ENCODE results near the gene CLSTN2.

Gene CLSTN2

GRCh38 chr3:140258222-140258724, 323.3 kb downstream of the CLSTN2 start:
- no peak for DNase-seq (ENCODE audit: low spot score)
- TF ChIP-seq CTCF (IDR thresholded peaks at IDR 0.05), result no peak
- Histone ChIP-seq H3K4me3 (no peak overlapping the region), H3K27ac (no peak overlapping the region)

- Histone ChIP-seq H3K4me3 (no peak overlapping the region), H3K27ac (no peak overlapping the region)
- TF ChIP-seq CTCF (IDR thresholded peaks at IDR 0.05), result no peak
- no peak for DNase-seq (ENCODE audit: low spot score)
Observed at GRCh38 chr3:140265302-140265701, 330.3 kb downstream of the CLSTN2 start.

GRCh38 chr3:140268103-140268502, 333.1 kb downstream of the CLSTN2 start:
- Histone ChIP-seq H3K4me3 (no peak overlapping the region), H3K27ac (no peak overlapping the region)
- no peak for TF ChIP-seq CTCF (IDR thresholded peaks at IDR 0.05)
- no peak for DNase-seq (ENCODE audit: low spot score)

- DNase-seq (ENCODE audit: low spot score), result no peak
- H3K27ac ChIP-seq, result no peak overlapping the region
- no peak overlapping the region for H3K4me3 ChIP-seq
- TF ChIP-seq CTCF (IDR thresholded peaks at IDR 0.05), result no peak
Observed at GRCh38 chr3:140268610-140269009, 333.6 kb downstream of the CLSTN2 start.

- TF ChIP-seq CTCF (IDR thresholded peaks at IDR 0.05), result no peak
Observed at GRCh38 chr3:140270329-140270728, 335.3 kb downstream of the CLSTN2 start.

GRCh38 chr3:140273542-140274195, 338.7 kb downstream of the CLSTN2 start:
- H3K4me3 ChIP-seq, result no peak overlapping the region
- TF ChIP-seq CTCF (IDR thresholded peaks at IDR 0.05), result no peak
- H3K27ac ChIP-seq, result no peak overlapping the region
- DNase-seq (ENCODE audit: low spot score), result no peak

More at GRCh38 chr3:140270329-140270728, 335.3 kb downstream of the CLSTN2 start:
- Histone ChIP-seq H3K4me3 (no peak overlapping the region), H3K27ac (no peak overlapping the region)
- no peak for DNase-seq (ENCODE audit: low spot score)

GRCh38 chr3:140274429-140274828, 339.4 kb downstream of the CLSTN2 start:
- TF ChIP-seq CTCF (IDR thresholded peaks at IDR 0.05), result no peak
- no peak overlapping the region for H3K4me3 ChIP-seq
- H3K27ac ChIP-seq, result no peak overlapping the region
- no peak for DNase-seq (ENCODE audit: low spot score)

Data from coronary artery (tissue), 2 donors.